Body of pancreas (tissue), 4 donors: ENCODE data around the gene IL7R. TPM values are rescaled to one million over a fixed set of nuclear protein-coding genes. Genes with fewer than 3 reads are reported as not detected.

Experiments used
- ATAC-seq: fragments of 150-250 bp; one replicate; pipeline ENCODE4 v1.9.1; 2016
- DNase-seq, 4 donors: peaks; one replicate each; pipeline ENCODE4 v3.0.0-alpha.2; 2019
- H3K27ac ChIP-seq, 4 donors: fragments of 200-600 bp; sonication (generic); 1 replicate in 3 of 4; 2 replicates in 1 of 4; pipeline versions ENCODE4 v1.5.1 to v1.6.1; 2016 to 2019; ENCODE audit warnings: mild to moderate bottlenecking in 1 of 4, mixed read lengths in 1 of 4, moderate library complexity in 1 of 4
- H3K27me3 ChIP-seq, 2 donors: fragments of 200-600 bp; sonication (generic); one replicate each; pipeline ENCODE4 v1.6.0; 2016; ENCODE audit warnings: mild to moderate bottlenecking in 1 of 2
- H3K36me3 ChIP-seq, 2 donors: fragments of 200-600 bp; sonication (generic); replicated peaks in 1 of 2; 2 replicates each; pipeline ENCODE4 v1.5.1; 2016; ENCODE audit warnings: low read depth in 2 of 2; ENCODE audit not compliant: insufficient read depth in 1 of 2
- H3K4me1 ChIP-seq: fragments of 200-600 bp; sonication (generic); one replicate; pipeline ENCODE4 v1.6.0; 2016
- H3K4me3 ChIP-seq, 2 donors: fragments of 200-600 bp; sonication (generic); 1 replicate in 1 of 2; 2 replicates in 1 of 2; pipeline ENCODE4 v1.5.1; 2016 to 2019
- H3K9me3 ChIP-seq, 3 donors: fragments of 200-600 bp; sonication (generic); 1 replicate in 2 of 3; 2 replicates in 1 of 3; pipeline ENCODE4 v1.5.1; 2016
- POLR2A ChIP-seq, 3 donors: fragments of 450-650 bp; IDR thresholded peaks; one replicate each; pipeline ENCODE4 v1.6.1; 2016; ENCODE audit warnings: antibody characterized with exemption in 3 of 3, mild to moderate bottlenecking in 2 of 3
- WGBS, 2 donors: methylation state at CpG; one replicate each; pipeline ENCODE4 v1.1.5; 2017; 5-methylcytosine and 5-hydroxymethylcytosine counted together
- intact Hi-C: fragments of 100-400 bp; cut with DNase I; formaldehyde crosslinking; loops from one replicate; pipeline ENCODE4 v1.15.1; 2023
- total RNA-seq, 2 donors: library from RNA; depleted of rRNA; stranded (reverse); fragments of >200 nt; gene quantifications; one replicate each; pipeline ENCODE4 v1.1.0, GENCODE V29; 2016
- TF ChIP-seq, protein P1 (sequence below), 7 experiments: fragments of 450-650 bp in 4 of 7; fragments of 200-600 bp in 3 of 7; sonication (generic) in 3 of 7; IDR thresholded peaks; one replicate each; pipeline ENCODE4 v1.5.1; 2016 to 2019; ENCODE audit warnings: antibody characterized with exemption in 7 of 7

IL7R gene
- total RNA-seq, 2 donors from 2014 or later: 13.5 to 27.0 TPM

DNA sequence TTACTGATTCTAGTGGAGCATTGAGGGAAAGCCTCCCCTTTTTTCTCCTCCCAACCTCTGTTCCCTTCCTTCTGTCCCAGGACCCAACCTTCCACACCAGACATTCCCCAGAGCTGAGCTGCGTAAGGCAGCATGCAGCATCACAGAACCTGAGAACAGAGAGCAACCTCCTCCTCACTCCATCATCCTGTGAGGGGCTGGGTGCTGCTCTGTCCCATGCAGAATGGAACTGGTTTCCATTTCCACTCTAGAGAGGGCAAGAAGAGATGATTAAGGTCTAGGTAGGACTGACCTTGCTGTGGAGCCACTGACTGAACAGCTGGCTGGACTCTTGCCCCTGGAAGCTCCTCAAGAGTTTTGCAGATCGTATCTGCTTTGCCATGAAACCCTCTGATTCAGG lies 30.1 kb upstream of the IL7R start:
- H3K4me1 ChIP-seq: no peaks in the 10 kb centered on the region
- H3K9me3 ChIP-seq: no peaks in the 10 kb centered on the region
- no peaks in the 10 kb centered on the region for H3K36me3 ChIP-seq
- no peak for ATAC-seq
- no peak for DNase-seq
- intact Hi-C loops: no loop called here
- H3K4me3 ChIP-seq: no peak overlapping the region
- 68 to 75% methylated on average over 2 of the region's 2 CpGs for WGBS, 2 donors
- no peaks in the 10 kb centered on the region for H3K27me3 ChIP-seq
- TF ChIP-seq, protein P1, sequence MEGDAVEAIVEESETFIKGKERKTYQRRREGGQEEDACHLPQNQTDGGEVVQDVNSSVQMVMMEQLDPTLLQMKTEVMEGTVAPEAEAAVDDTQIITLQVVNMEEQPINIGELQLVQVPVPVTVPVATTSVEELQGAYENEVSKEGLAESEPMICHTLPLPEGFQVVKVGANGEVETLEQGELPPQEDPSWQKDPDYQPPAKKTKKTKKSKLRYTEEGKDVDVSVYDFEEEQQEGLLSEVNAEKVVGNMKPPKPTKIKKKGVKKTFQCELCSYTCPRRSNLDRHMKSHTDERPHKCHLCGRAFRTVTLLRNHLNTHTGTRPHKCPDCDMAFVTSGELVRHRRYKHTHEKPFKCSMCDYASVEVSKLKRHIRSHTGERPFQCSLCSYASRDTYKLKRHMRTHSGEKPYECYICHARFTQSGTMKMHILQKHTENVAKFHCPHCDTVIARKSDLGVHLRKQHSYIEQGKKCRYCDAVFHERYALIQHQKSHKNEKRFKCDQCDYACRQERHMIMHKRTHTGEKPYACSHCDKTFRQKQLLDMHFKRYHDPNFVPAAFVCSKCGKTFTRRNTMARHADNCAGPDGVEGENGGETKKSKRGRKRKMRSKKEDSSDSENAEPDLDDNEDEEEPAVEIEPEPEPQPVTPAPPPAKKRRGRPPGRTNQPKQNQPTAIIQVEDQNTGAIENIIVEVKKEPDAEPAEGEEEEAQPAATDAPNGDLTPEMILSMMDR (IDR thresholded peaks at IDR 0.05): no peak
- TF ChIP-seq POLR2A (IDR thresholded peaks at IDR 0.05): no peak
- H3K27ac ChIP-seq: no peak overlapping the region

DNA sequence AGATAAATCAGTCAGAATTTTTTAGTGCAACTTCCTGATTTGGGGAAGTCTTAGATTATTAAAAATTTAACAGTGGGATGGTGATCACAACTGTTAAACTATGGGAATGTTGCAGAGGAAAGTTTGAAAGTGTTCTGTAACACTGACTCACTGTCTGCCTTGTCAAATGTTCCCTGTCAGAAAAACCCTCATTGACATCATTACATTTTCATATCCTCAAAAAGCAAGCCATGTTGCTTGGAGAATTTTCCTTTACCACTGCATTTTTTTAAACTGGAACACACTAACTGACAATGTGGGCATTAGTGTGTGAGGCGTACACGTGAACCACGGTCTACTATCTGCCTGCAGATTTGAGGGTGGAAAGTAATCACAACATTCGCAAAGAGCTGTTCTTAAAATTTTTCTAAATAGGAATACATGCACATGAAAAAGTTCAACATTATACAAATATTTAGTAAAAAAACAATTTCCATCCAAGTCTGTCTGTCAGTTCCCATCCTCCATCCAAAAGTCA lies 28.6 kb upstream of the IL7R start:
- WGBS, 2 donors: 82% methylated on average over 4 of the region's 4 CpGs
- TF ChIP-seq, protein P1 (IDR thresholded peaks at IDR 0.05): no peak
- TF ChIP-seq POLR2A (IDR thresholded peaks at IDR 0.05): no peak
- intact Hi-C loops: no loop called here
- H3K36me3 ChIP-seq: no peaks in the 10 kb centered on the region
- no peak overlapping the region for H3K4me3 ChIP-seq
- no peaks in the 10 kb centered on the region for H3K9me3 ChIP-seq
- no peak overlapping the region for H3K27ac ChIP-seq
- no peaks in the 10 kb centered on the region for H3K27me3 ChIP-seq
- no peaks in the 10 kb centered on the region for H3K4me1 ChIP-seq
- DNase-seq: no peak
- ATAC-seq: no peak

DNA sequence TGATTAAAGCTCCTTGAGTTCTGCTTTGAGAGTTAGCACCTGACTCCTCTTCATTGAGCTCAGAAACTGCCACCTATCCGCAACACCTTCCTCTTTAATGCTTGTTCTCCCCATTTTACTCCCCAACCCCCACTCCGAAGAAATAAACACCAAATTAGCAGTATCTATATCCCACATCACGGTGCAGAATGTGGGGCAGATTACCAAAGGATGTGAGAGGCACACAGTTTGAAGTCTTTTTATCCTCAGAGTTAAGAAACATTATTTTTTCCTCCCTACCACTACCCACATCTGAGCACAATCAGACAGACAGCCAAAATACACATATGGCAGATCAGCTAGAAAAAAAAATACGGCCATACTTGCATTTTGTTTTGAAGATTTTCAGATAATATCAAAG lies 26.1 kb upstream of the IL7R start:
- H3K4me3 ChIP-seq: no peak overlapping the region
- intact Hi-C loops: no loop called here
- TF ChIP-seq, protein P1 (IDR thresholded peaks at IDR 0.05): no peak
- TF ChIP-seq POLR2A (IDR thresholded peaks at IDR 0.05): no peak
- no peak overlapping the region for H3K27ac ChIP-seq
- ATAC-seq (no peak), DNase-seq (no peak)
- H3K4me1 ChIP-seq: no peaks in the 10 kb centered on the region
- 51 to 67% methylated on average over 4 of the region's 4 CpGs for WGBS, 2 donors
- H3K36me3 ChIP-seq: no peaks in the 10 kb centered on the region
- H3K9me3 ChIP-seq: no peaks in the 10 kb centered on the region
- H3K27me3 ChIP-seq: no peaks in the 10 kb centered on the region

DNA sequence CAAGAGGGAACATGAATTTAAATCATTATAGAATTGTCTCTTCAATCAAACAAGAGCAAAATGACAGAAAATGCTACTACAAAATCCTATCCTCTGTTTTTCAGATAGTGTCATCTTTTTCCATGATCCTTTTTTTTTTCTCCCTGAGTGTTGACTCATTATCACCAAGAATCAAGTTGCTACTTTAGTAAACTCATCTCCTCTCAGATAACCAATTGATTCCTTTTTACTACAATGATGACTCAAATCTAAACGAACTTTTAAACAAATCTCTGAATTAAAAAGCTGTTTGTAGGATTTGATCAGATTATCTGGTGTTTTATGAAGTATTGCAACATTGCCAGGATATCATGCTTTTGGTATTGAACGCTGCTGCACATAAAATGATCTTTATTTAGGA lies 23.9 kb upstream of the IL7R start:
- Histone ChIP-seq H3K9me3 (no peaks in the 10 kb centered on the region), H3K27me3 (no peaks in the 10 kb centered on the region), H3K36me3 (no peaks in the 10 kb centered on the region), H3K4me1 (no peaks in the 10 kb centered on the region), H3K27ac (no peak overlapping the region), H3K4me3 (no peak overlapping the region)
- intact Hi-C loops: no loop called here
- WGBS, 2 donors: 56 to 58% methylated on average over 2 of the region's 2 CpGs
- DNase-seq (no peak), ATAC-seq (no peak)
- TF ChIP-seq, protein P1 (IDR thresholded peaks at IDR 0.05): no peak
- TF ChIP-seq POLR2A (IDR thresholded peaks at IDR 0.05): no peak

DNA sequence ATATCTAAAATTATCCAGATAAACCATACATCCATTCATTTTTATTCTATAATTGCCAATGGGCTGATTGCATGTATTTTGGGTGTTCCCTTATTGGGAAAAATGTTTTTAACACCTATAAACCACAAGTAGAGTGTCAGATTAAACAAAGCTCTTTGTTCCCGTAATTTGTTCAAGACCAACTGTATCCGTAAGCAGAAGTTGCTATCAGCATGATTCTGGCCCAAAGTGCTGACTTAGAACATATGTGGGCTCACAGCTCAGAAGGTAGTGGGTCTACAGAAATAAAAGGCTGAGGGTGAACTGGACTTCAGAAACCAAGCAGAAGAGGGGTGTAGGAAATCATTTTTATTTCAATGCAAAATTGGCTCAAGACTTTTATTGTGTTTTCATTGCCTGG lies 23.5 kb upstream of the IL7R start:
- TF ChIP-seq, protein P1 (IDR thresholded peaks at IDR 0.05): no peak
- no peak for TF ChIP-seq POLR2A (IDR thresholded peaks at IDR 0.05)
- Histone ChIP-seq H3K27me3 (no peaks in the 10 kb centered on the region), H3K27ac (no peak overlapping the region), H3K4me3 (no peak overlapping the region), H3K9me3 (no peaks in the 10 kb centered on the region), H3K36me3 (no peaks in the 10 kb centered on the region), H3K4me1 (no peaks in the 10 kb centered on the region)
- intact Hi-C loops: no loop called here
- ATAC-seq (no peak), DNase-seq (no peak)
- 76 to 85% methylated on average over 2 of the region's 2 CpGs for WGBS, 2 donors
